ENCODE data around the gene SPSB2. TPM values are rescaled to one million over a fixed set of nuclear protein-coding genes. Genes with fewer than 3 reads are reported as not detected.

The SPSB2 gene
- 30.2 TPM for total RNA-seq
- long read RNA-seq, transcript SPSB2-205 (3 exons, 1,236 nt): major isoform, 18 of 51 reads
- long read RNA-seq, partial matches to known transcripts: 20 of 51 reads
- long read RNA-seq, other reads (novel, unspliced or antisense): 12 of 51 reads

DNA sequence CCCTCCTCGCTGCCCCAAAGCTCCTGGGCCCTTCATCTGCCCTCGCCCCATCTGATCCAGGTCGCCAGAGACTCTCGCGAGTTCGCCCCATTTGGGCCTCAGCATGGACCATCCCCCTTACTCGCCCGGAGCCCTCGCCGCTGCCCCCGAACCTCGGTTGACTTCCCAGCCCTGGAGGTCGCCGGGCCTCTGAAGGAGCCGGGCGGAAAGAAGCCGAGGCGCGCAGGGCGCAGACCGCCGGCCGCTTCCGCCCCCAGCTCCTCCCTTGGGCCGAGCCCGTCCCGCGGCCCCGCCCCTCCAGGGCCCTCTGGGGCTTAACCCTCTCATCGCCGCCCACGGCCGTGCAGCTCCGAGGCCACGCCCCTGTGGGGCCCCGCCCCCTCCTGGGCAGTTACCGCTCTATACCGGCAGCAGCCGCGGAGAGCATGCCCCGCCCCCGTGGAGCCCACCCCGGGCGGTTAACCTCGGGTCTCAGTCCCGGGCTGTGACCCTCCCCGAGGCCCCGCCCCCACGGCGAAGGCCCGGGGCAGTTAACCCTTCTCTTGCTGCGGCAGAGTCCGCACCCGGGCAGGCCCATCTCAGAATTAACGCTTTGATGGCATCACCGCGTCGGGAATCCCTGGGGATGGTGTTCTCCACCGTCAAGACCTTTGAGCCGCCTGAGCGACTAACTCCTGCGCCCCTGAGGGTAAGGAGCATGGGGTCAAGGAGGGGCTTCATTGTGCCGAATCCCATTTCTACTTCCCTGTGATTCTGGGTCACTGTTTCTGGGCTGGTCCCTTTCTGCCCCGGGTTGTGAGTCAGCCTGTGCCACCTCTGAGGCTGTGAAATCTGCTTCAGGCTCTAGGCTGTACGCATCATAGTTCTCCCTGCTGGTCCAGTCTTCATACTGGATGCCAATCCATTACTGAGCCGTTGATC lies at the start of gene SPSB2:
Gene SPSB2 (minus strand): TSS at position 210 of the 921 bp plus-strand sequence. CDS start 402 bp downstream, outside the sequence.
- Histone ChIP-seq H3K27me3 (no peaks in the 10 kb centered on the region), H3K36me3 (peaks cover 33% of the 10 kb centered on the region), H3K4me3 (peak within 1 kb of the TSS; percentile 96), H3K27ac (peak within 1 kb of the TSS; percentile 89), H3K9me3 (no peaks in the 10 kb centered on the region), H3K4me1 (peaks cover 34% of the 10 kb centered on the region)
- TF ChIP-seq, protein P1, sequence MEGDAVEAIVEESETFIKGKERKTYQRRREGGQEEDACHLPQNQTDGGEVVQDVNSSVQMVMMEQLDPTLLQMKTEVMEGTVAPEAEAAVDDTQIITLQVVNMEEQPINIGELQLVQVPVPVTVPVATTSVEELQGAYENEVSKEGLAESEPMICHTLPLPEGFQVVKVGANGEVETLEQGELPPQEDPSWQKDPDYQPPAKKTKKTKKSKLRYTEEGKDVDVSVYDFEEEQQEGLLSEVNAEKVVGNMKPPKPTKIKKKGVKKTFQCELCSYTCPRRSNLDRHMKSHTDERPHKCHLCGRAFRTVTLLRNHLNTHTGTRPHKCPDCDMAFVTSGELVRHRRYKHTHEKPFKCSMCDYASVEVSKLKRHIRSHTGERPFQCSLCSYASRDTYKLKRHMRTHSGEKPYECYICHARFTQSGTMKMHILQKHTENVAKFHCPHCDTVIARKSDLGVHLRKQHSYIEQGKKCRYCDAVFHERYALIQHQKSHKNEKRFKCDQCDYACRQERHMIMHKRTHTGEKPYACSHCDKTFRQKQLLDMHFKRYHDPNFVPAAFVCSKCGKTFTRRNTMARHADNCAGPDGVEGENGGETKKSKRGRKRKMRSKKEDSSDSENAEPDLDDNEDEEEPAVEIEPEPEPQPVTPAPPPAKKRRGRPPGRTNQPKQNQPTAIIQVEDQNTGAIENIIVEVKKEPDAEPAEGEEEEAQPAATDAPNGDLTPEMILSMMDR (IDR thresholded peaks at IDR 0.05): no peak
- DNase-seq: peak; percentile 100
- intact Hi-C loops (cut with DNase I): loop anchor here (10.0 kb wide), 1 partner anchor 61 kb away; no protein-coding TSS in a partner anchor
- peak; percentile 94 for ATAC-seq

DNA sequence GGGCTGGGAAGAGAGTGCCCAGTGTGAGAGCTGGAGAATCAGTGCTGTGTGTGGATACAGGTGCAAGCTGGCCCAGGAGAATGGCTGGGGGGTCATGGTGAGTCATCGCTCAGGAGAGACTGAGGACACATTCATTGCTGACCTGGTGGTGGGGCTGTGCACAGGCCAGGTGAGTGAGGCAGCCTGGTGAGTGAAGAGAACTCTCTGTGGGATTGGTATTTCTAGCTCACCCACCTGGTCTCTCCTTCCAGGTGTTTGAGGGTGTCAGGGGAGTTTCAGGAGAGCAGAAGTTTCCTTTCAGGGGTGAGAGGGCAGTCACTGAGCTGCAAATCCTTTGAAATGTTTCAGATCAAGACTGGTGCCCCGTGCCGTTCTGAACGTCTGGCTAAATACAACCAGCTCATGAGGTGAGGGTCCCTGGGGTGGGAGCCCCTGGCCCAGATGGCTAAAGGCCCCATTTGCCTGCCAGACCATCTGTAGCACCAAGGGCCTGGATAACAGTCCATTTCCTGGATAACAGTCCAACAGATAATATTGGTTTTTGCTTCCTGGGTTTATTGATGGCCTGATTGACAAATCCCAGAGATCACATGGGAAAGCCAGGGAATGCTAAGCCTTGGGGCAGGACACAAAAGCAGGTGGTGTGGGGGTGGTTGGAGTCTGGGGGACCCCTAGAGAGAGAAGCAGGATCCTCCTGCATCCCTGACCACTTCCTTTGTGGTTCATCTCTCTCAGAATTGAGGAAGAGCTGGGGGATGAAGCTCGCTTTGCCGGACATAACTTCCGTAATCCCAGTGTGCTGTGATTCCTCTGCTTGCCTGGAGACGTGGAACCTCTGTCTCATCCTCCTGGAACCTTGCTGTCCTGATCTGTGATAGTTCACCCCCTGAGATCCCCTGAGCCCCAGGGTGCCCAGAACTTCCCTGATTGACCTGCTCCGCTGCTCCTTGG lies 49.2 kb upstream of the SPSB2 start:
- TF ChIP-seq, protein P1 (IDR thresholded peaks at IDR 0.05): no peak
- intact Hi-C loops (cut with DNase I): no loop called here
- no peaks in the 10 kb centered on the region for H3K36me3 ChIP-seq
- no peak for ATAC-seq
- no peaks in the 10 kb centered on the region for H3K9me3 ChIP-seq
- peaks cover 27% of the 10 kb centered on the region for H3K4me1 ChIP-seq
- peak overlapping the region; percentile 17 for H3K27ac ChIP-seq
- peak overlapping the region; percentile 10 for H3K4me3 ChIP-seq
- no peaks in the 10 kb centered on the region for H3K27me3 ChIP-seq
- DNase-seq: no peak

GRCh38 chr12:6921539-6921938 lies 48.4 kb upstream of the SPSB2 start:
- intact Hi-C loops (cut with DNase I): no loop called here
- no peak for ATAC-seq
- no peak overlapping the region for H3K27ac ChIP-seq
- H3K36me3 ChIP-seq: no peaks in the 10 kb centered on the region
- no peaks in the 10 kb centered on the region for H3K27me3 ChIP-seq
- peaks cover 20% of the 10 kb centered on the region for H3K4me1 ChIP-seq
- H3K9me3 ChIP-seq: no peaks in the 10 kb centered on the region
- TF ChIP-seq, protein P1 (IDR thresholded peaks at IDR 0.05): no peak
- no peak overlapping the region for H3K4me3 ChIP-seq
- no peak for DNase-seq

- no peak for ATAC-seq
- intact Hi-C loops (cut with DNase I): no loop called here
- Histone ChIP-seq H3K27me3 (no peaks in the 10 kb centered on the region), H3K27ac (no peak overlapping the region), H3K36me3 (no peaks in the 10 kb centered on the region), H3K4me3 (no peak overlapping the region), H3K4me1 (peaks cover 3% of the 10 kb centered on the region), H3K9me3 (no peaks in the 10 kb centered on the region)
- peak; percentile 31 for DNase-seq
- TF ChIP-seq, protein P1 (IDR thresholded peaks at IDR 0.05): no peak
Measured at GRCh38 chr12:6919588-6919987, 46.5 kb upstream of the SPSB2 start.

- TF ChIP-seq, protein P1 (IDR thresholded peaks at IDR 0.05): no peak
- Histone ChIP-seq H3K27ac (no peak overlapping the region), H3K36me3 (no peaks in the 10 kb centered on the region), H3K9me3 (no peaks in the 10 kb centered on the region), H3K4me1 (peaks cover 6% of the 10 kb centered on the region), H3K4me3 (no peak overlapping the region), H3K27me3 (no peaks in the 10 kb centered on the region)
- DNase-seq (no peak), ATAC-seq (no peak)
- intact Hi-C loops (cut with DNase I): no loop called here
Measured at GRCh38 chr12:6917491-6918231, 44.6 kb upstream of the SPSB2 start.
